Testis (tissue), 3 donors: ENCODE results near the gene RAMP2. TPM values are rescaled to one million over a fixed set of nuclear protein-coding genes. Genes with fewer than 3 reads are reported as not detected.

Experiments used
- DNase-seq: peaks from one replicate; pipeline ENCODE4 v3.0.0-alpha.2; 2019
- H3K27ac ChIP-seq, 2 donors: fragments of 200-600 bp; sonication (generic); one replicate each; pipeline ENCODE4 v1.5.1; 2019
- H3K27me3 ChIP-seq: fragments of 200-600 bp; sonication (generic); one replicate; pipeline ENCODE4 v1.5.1; 2019
- H3K36me3 ChIP-seq: fragments of 200-600 bp; sonication (generic); one replicate; pipeline ENCODE4 v1.5.1; 2017; ENCODE audit warnings: low read depth; ENCODE audit errors: missing control alignments
- H3K4me1 ChIP-seq: fragments of 200-600 bp; sonication (generic); one replicate; pipeline ENCODE4 v1.5.1; 2019
- H3K4me3 ChIP-seq, 2 donors: fragments of 200-600 bp; sonication (generic); one replicate each; pipeline ENCODE4 v1.5.1; 2017 to 2019
- H3K9me3 ChIP-seq: fragments of 200-600 bp; sonication (generic); one replicate; pipeline ENCODE4 v1.5.1; 2017
- POLR2A ChIP-seq: fragments of 450-650 bp; IDR thresholded peaks from one replicate; pipeline ENCODE4 v1.6.1; 2017; ENCODE audit warnings: antibody characterized with exemption, mild to moderate bottlenecking, moderate library complexity
- WGBS, 2 donors: methylation state at CpG; one replicate each; pipeline ENCODE4 v1.1.5; 2018; 5-methylcytosine and 5-hydroxymethylcytosine counted together
- intact Hi-C: fragments of 100-400 bp; cut with DNase I; formaldehyde crosslinking; loops from one replicate; pipeline ENCODE4 v1.15.1; 2023; ENCODE audit warnings: low total_unique reads
- polyA plus RNA-seq: library from polyadenylated mRNA; stranded (reverse); fragments of 350-450 nt; fragmentation: Illumina TruSeq; extraction: RNeasy Lipid Tissue Mini Kit (QIAGEN cat#74804); gene quantifications from one replicate; pipeline ENCODE4 v1.2.3, GENCODE V29; 2014; ENCODE audit warnings: low read depth, low replicate concordance; ENCODE audit not compliant: insufficient read depth
- small RNA-seq, 2 donors: library from RNA; depleted of rRNA; stranded (forward); fragments of <200 nt; gene quantifications; one replicate each; pipeline ENCODE3, GENCODE V24; 2016
- total RNA-seq, 2 donors: library from RNA; depleted of rRNA; stranded (reverse); fragments of >200 nt; gene quantifications; one replicate each; pipeline ENCODE4 v1.2.3, GENCODE V29; 2016
- TF ChIP-seq, protein P1 (sequence below), 3 experiments: fragments of 450-650 bp in 2 of 3; fragments of 200-600 bp in 1 of 3; sonication (generic) in 1 of 3; IDR thresholded peaks; one replicate each; pipeline ENCODE4 v1.5.1; 2016 to 2019; ENCODE audit warnings: antibody characterized with exemption in 3 of 3, mild to moderate bottlenecking in 2 of 3, moderate library complexity in 1 of 3

Gene RAMP2
- total and polyA plus RNA-seq, 3 donors from 2014 or later: 6.9 to 38.2 (median 14.6) TPM

DNA sequence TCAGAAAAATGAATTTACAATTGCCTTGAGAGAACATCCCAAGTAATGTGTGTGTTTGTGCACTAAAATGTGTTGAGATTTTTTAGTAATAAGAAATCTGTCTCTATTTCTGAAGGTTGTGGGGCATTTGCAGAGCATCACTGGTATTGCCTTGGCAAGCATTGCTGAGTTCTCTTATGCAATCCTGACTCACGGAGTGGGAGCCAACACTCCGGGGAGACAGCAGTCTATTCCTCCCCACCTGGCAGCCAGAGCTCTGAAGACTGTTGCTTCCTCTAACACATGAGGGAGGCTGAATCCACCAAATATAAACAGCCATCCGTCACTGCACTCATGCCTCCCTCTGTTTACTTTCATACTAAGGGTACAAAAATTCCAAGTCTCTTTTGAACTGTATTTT, 48.2 kb downstream of the RAMP2 start:
- Histone ChIP-seq H3K4me3 (no peak overlapping the region), H3K36me3 (no peaks in the 10 kb centered on the region), H3K27ac (no peak overlapping the region), H3K9me3 (no peaks in the 10 kb centered on the region), H3K4me1 (no peaks in the 10 kb centered on the region), H3K27me3 (no peaks in the 10 kb centered on the region)
- no peak for DNase-seq
- 38 to 54% methylated on average over 3 of the region's 3 CpGs for WGBS, 2 donors
- TF ChIP-seq POLR2A: no peak
- TF ChIP-seq, protein P1, sequence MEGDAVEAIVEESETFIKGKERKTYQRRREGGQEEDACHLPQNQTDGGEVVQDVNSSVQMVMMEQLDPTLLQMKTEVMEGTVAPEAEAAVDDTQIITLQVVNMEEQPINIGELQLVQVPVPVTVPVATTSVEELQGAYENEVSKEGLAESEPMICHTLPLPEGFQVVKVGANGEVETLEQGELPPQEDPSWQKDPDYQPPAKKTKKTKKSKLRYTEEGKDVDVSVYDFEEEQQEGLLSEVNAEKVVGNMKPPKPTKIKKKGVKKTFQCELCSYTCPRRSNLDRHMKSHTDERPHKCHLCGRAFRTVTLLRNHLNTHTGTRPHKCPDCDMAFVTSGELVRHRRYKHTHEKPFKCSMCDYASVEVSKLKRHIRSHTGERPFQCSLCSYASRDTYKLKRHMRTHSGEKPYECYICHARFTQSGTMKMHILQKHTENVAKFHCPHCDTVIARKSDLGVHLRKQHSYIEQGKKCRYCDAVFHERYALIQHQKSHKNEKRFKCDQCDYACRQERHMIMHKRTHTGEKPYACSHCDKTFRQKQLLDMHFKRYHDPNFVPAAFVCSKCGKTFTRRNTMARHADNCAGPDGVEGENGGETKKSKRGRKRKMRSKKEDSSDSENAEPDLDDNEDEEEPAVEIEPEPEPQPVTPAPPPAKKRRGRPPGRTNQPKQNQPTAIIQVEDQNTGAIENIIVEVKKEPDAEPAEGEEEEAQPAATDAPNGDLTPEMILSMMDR (IDR thresholded peaks at IDR 0.05): no peak
- intact Hi-C loops: no loop called here

Small RNAs within 50 kb of the gene (small RNA-seq; reads per million reads assigned to genes)
- 0 to 0.28 reads per million in 2 donors for gene HMGN2P15

Other genes with a start within 250 kb of the RAMP2 start
- 10 to 100 TPM; 37.6 to 40.6 TPM for gene NAGLU, start 225.0 kb upstream of the RAMP2 start, total RNA-seq
- gene NAGLU, start 225.0 kb upstream of the RAMP2 start, polyA plus RNA-seq: 18.9 TPM
- gene HSD17B1, start 208.3 kb upstream of the RAMP2 start, total RNA-seq: 10 to 100 TPM; 13.8 to 14.4 TPM
- gene HSD17B1, start 208.3 kb upstream of the RAMP2 start, polyA plus RNA-seq: 7.1 TPM
- 10 to 100 TPM; 52.8 to 68.5 TPM for gene COASY, start 199.1 kb upstream of the RAMP2 start, total RNA-seq
- 103 TPM for gene COASY, start 199.1 kb upstream of the RAMP2 start, polyA plus RNA-seq
- 10 to 100 TPM; 27.6 to 38.6 TPM for gene MLX, start 194.1 kb upstream of the RAMP2 start, total RNA-seq
- 26.7 TPM for gene MLX, start 194.1 kb upstream of the RAMP2 start, polyA plus RNA-seq
- 10 to 100 TPM; 17.2 to 27.2 TPM for gene PSMC3IP, start 183.5 kb upstream of the RAMP2 start, total RNA-seq
- 45.3 TPM for gene PSMC3IP, start 183.5 kb upstream of the RAMP2 start, polyA plus RNA-seq
- 100 to 1,000 TPM; 140 to 154 TPM for gene RETREG3, start 151.9 kb upstream of the RAMP2 start, total RNA-seq
- gene RETREG3, start 151.9 kb upstream of the RAMP2 start, polyA plus RNA-seq: 62.3 TPM
- 100 to 1,000 TPM; 209 to 265 TPM for gene TUBG1, start 151.5 kb upstream of the RAMP2 start, total RNA-seq
- 411 TPM for gene TUBG1, start 151.5 kb upstream of the RAMP2 start, polyA plus RNA-seq
- 10 to 100 TPM; 50.4 to 57.5 TPM for gene TUBG2, start 101.9 kb upstream of the RAMP2 start, total RNA-seq
- gene TUBG2, start 101.9 kb upstream of the RAMP2 start, polyA plus RNA-seq: 30.6 TPM
- gene PLEKHH3, start 84.2 kb upstream of the RAMP2 start, total RNA-seq: 10 to 100 TPM; 65.8 to 67.3 TPM
- gene PLEKHH3, start 84.2 kb upstream of the RAMP2 start, polyA plus RNA-seq: 42.8 TPM
- gene CCR10, start 79.4 kb upstream of the RAMP2 start, total RNA-seq: 10 to 100 TPM in 1 of 2 donors, 1 to 10 TPM in 1; 9.8 to 14.3 TPM
- 2.9 TPM for gene CCR10, start 79.4 kb upstream of the RAMP2 start, polyA plus RNA-seq
- gene CNTNAP1, start 78.7 kb upstream of the RAMP2 start, total RNA-seq: 10 to 100 TPM in 1 of 2 donors, 1 to 10 TPM in 1; 9.0 to 10.3 TPM
- gene CNTNAP1, start 78.7 kb upstream of the RAMP2 start, polyA plus RNA-seq: 6.0 TPM
- gene EZH1, start 16.2 kb upstream of the RAMP2 start, total RNA-seq: 10 to 100 TPM; 53.7 to 59.4 TPM
- 28.1 TPM for gene EZH1, start 16.2 kb upstream of the RAMP2 start, polyA plus RNA-seq
- gene VPS25, start 12.2 kb downstream of the RAMP2 start, total RNA-seq: 10 to 100 TPM; 48.3 to 51.8 TPM
- gene VPS25, start 12.2 kb downstream of the RAMP2 start, polyA plus RNA-seq: 64.1 TPM
- 1 to 10 TPM; 1.4 to 2.3 TPM for gene WNK4, start 19.4 kb downstream of the RAMP2 start, total RNA-seq
- 2.8 TPM for gene WNK4, start 19.4 kb downstream of the RAMP2 start, polyA plus RNA-seq
- gene COA3, start 37.5 kb downstream of the RAMP2 start, total RNA-seq: 10 to 100 TPM; 43.0 to 49.2 TPM
- 52.7 TPM for gene COA3, start 37.5 kb downstream of the RAMP2 start, polyA plus RNA-seq
- 10 to 100 TPM; 21.2 to 49.1 TPM for gene CNTD1, start 37.6 kb downstream of the RAMP2 start, total RNA-seq
- gene CNTD1, start 37.6 kb downstream of the RAMP2 start, polyA plus RNA-seq: 114 TPM
- gene BECN1, start 63.1 kb downstream of the RAMP2 start, total RNA-seq: 100 to 1,000 TPM; 100 to 111 TPM
- gene BECN1, start 63.1 kb downstream of the RAMP2 start, polyA plus RNA-seq: 74.2 TPM
- 10 to 100 TPM; 79.7 to 92.1 TPM for gene PSME3, start 72.2 kb downstream of the RAMP2 start, total RNA-seq
- 135 TPM for gene PSME3, start 72.2 kb downstream of the RAMP2 start, polyA plus RNA-seq
- 10 to 100 TPM; 10.3 to 14.6 TPM for gene AOC2, start 83.4 kb downstream of the RAMP2 start, total RNA-seq
- gene AOC2, start 83.4 kb downstream of the RAMP2 start, polyA plus RNA-seq: 5.7 TPM
- 10 to 100 TPM; 14.3 to 14.8 TPM for gene AOC3, start 90.0 kb downstream of the RAMP2 start, total RNA-seq
- 46.4 TPM for gene AOC3, start 90.0 kb downstream of the RAMP2 start, polyA plus RNA-seq
- gene G6PC1, start 139.6 kb downstream of the RAMP2 start, total RNA-seq: under 1 TPM in 1 of 2 donors, not detected in 1; 0.06 TPM
- 0.26 TPM for gene G6PC1, start 139.6 kb downstream of the RAMP2 start, polyA plus RNA-seq
- gene AARSD1, start 203.2 kb downstream of the RAMP2 start, total RNA-seq: 10 to 100 TPM; 62.0 to 84.3 TPM
- 184 TPM for gene AARSD1, start 203.2 kb downstream of the RAMP2 start, polyA plus RNA-seq
- gene PTGES3L, start 218.9 kb downstream of the RAMP2 start, total RNA-seq: 1 to 10 TPM; 2.8 to 5.2 TPM
- 5.5 TPM for gene PTGES3L, start 218.9 kb downstream of the RAMP2 start, polyA plus RNA-seq
- gene RUNDC1, start 219.3 kb downstream of the RAMP2 start, total RNA-seq: 10 to 100 TPM; 18.5 to 20.2 TPM
- 17.5 TPM for gene RUNDC1, start 219.3 kb downstream of the RAMP2 start, polyA plus RNA-seq
- gene RPL27, start 237.2 kb downstream of the RAMP2 start, total RNA-seq: 100 to 1,000 TPM; 457 to 634 TPM
- gene RPL27, start 237.2 kb downstream of the RAMP2 start, polyA plus RNA-seq: 1,036 TPM
- 10 to 100 TPM in 1 of 2 donors, 1 to 10 TPM in 1; 8.0 to 12.7 TPM for gene IFI35, start 245.6 kb downstream of the RAMP2 start, total RNA-seq
- 15.0 TPM for gene IFI35, start 245.6 kb downstream of the RAMP2 start, polyA plus RNA-seq